Prostate gland (tissue), 2 donors: ENCODE data around the gene STAC2.

Experiments used
- POLR2AphosphoS5 ChIP-seq: sonication (generic); formaldehyde crosslinking; IDR thresholded peaks from one replicate; pipeline ENCODE4 v1.6.1; 2017; ENCODE audit warnings: antibody characterized with exemption
- TF ChIP-seq, protein P1 (sequence below), 4 experiments: fragments of 200-600 bp in 2 of 4; fragments of 450-650 bp in 2 of 4; sonication (generic) in 2 of 4; IDR thresholded peaks; 1 replicate in 3 of 4; 2 replicates in 1 of 4; pipeline ENCODE4 v1.5.1; 2016 to 2019; ENCODE audit warnings: antibody characterized with exemption in 4 of 4, mild to moderate bottlenecking in 2 of 4, moderate library complexity in 2 of 4

DNA sequence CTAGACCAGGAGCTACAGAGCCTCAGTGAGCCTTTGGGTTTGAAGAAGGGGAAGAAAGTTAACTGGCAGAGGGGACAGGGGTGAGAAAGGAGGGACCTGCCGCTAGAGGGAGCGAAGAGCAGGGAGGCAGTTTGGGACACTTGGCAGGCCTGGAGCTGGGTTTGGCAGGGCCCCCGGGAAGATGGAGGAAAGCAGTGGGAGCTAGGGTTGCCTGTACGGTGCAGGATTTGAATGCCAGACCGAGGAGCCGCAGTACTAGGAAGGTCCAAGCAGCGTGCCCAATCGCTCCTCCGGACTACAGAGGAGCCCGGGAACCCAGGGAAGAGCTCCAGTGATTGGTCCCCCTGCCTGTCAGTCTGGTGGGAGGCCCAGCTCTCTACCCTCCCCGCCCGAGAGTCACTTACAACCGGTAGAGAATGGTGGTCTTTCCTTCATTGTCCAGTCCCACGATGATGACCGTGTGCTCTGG is 61.0 kb downstream of the STAC2 start:
- peak; percentile 44 for TF ChIP-seq POLR2AphosphoS5
- TF ChIP-seq, protein P1, sequence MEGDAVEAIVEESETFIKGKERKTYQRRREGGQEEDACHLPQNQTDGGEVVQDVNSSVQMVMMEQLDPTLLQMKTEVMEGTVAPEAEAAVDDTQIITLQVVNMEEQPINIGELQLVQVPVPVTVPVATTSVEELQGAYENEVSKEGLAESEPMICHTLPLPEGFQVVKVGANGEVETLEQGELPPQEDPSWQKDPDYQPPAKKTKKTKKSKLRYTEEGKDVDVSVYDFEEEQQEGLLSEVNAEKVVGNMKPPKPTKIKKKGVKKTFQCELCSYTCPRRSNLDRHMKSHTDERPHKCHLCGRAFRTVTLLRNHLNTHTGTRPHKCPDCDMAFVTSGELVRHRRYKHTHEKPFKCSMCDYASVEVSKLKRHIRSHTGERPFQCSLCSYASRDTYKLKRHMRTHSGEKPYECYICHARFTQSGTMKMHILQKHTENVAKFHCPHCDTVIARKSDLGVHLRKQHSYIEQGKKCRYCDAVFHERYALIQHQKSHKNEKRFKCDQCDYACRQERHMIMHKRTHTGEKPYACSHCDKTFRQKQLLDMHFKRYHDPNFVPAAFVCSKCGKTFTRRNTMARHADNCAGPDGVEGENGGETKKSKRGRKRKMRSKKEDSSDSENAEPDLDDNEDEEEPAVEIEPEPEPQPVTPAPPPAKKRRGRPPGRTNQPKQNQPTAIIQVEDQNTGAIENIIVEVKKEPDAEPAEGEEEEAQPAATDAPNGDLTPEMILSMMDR (IDR thresholded peaks at IDR 0.05): peak; percentile 34 to 83 (median 68)
